H9 (cell line): ENCODE results near the gene DLG2. TPM values are rescaled to one million over a fixed set of nuclear protein-coding genes. Genes with fewer than 3 reads are reported as not detected.

Source experiments
- DNase-seq: peaks from one replicate; pipeline ENCODE4 v3.0.0-alpha.2; 2017
- H2AFZ ChIP-seq: one replicate; pipeline ENCODE4 v1.6.1; 2013; ENCODE audit warnings: mild to moderate bottlenecking, low read length, control low read depth, moderate library complexity
- H2AK5ac ChIP-seq: 2 replicates; pipeline ENCODE4 v1.6.1; 2013; ENCODE audit warnings: low read length, control low read depth, mixed read lengths; ENCODE audit not compliant: insufficient read length
- H2BK120ac ChIP-seq: one replicate; pipeline ENCODE4 v1.6.1; 2013; ENCODE audit warnings: low read depth, mild to moderate bottlenecking, low read length, control low read depth, inconsistent platforms; ENCODE audit not compliant: poor library complexity, severe bottlenecking
- H2BK12ac ChIP-seq: 2 replicates; pipeline ENCODE4 v1.6.1; 2013; ENCODE audit warnings: low read length, control low read depth, mixed read lengths, low read depth; ENCODE audit not compliant: insufficient read length
- H2BK15ac ChIP-seq: 2 replicates; pipeline ENCODE4 v1.6.1; 2013; ENCODE audit warnings: low read depth, low read length, control low read depth
- H2BK20ac ChIP-seq: one replicate; pipeline ENCODE4 v1.6.1; 2013; ENCODE audit warnings: low read depth, mild to moderate bottlenecking, low read length, control low read depth, inconsistent platforms; ENCODE audit not compliant: poor library complexity, severe bottlenecking
- H2BK5ac ChIP-seq: 2 replicates; pipeline ENCODE4 v1.6.1; 2013; ENCODE audit warnings: low read length, control low read depth, mixed read lengths; ENCODE audit not compliant: insufficient read length
- H3K14ac ChIP-seq: 2 replicates; pipeline ENCODE4 v1.6.1; 2013; ENCODE audit warnings: low read length, control low read depth; ENCODE audit not compliant: insufficient read depth
- H3K18ac ChIP-seq: 2 replicates; pipeline ENCODE4 v1.6.1; 2013; ENCODE audit warnings: low read depth, mild to moderate bottlenecking, mixed read lengths, low read length, control low read depth; ENCODE audit not compliant: insufficient read length
- H3K23ac ChIP-seq: 2 replicates; pipeline ENCODE4 v1.6.1; 2013; ENCODE audit warnings: low read length, control low read depth, mixed read lengths, low read depth; ENCODE audit not compliant: insufficient read length
- H3K23me2 ChIP-seq: 2 replicates; pipeline ENCODE4 v1.6.1; 2013; ENCODE audit warnings: low read depth, mild to moderate bottlenecking, mixed read lengths, low read length, control low read depth; ENCODE audit not compliant: insufficient read length, poor library complexity, severe bottlenecking
- H3K27ac ChIP-seq: 2 replicates; pipeline ENCODE4 v1.5.1; 2013; ENCODE audit warnings: low read length, control low read depth, mixed read lengths, low read depth; ENCODE audit not compliant: insufficient read length
- H3K27me3 ChIP-seq: 2 replicates; pipeline ENCODE4 v1.6.1; 2013; ENCODE audit warnings: low read length, control low read depth, inconsistent platforms; ENCODE audit not compliant: insufficient read depth
- H3K4ac ChIP-seq: 2 replicates; pipeline ENCODE4 v1.6.1; 2013; ENCODE audit warnings: low read depth, mild to moderate bottlenecking, control low read depth, inconsistent platforms, low read length, moderate library complexity
- H3K4me1 ChIP-seq: 2 replicates; pipeline ENCODE4 v1.6.1; 2013; ENCODE audit warnings: low read length, control low read depth, inconsistent platforms; ENCODE audit not compliant: insufficient read depth
- H3K4me2 ChIP-seq: 2 replicates; pipeline ENCODE4 v1.6.1; 2013; ENCODE audit warnings: low read length, control low read depth, mixed read lengths; ENCODE audit not compliant: insufficient read length, insufficient read depth
- H3K56ac ChIP-seq: 2 replicates; pipeline ENCODE4 v1.6.1; 2013; ENCODE audit warnings: low read depth, mild to moderate bottlenecking, mixed read lengths, low read length, control low read depth; ENCODE audit not compliant: insufficient read length
- H3K79me1 ChIP-seq: 2 replicates; pipeline ENCODE4 v1.6.1; 2013; ENCODE audit warnings: low read depth, mild to moderate bottlenecking, moderate library complexity, low read length, control low read depth, inconsistent platforms; ENCODE audit not compliant: insufficient read depth, poor library complexity, severe bottlenecking
- H3K79me2 ChIP-seq: 2 replicates; pipeline ENCODE4 v1.6.1; 2013; ENCODE audit warnings: low read length, control low read depth, inconsistent platforms; ENCODE audit not compliant: insufficient read depth
- H3K9ac ChIP-seq: 2 replicates; pipeline ENCODE4 v1.6.1; 2013; ENCODE audit warnings: low read length, control low read depth, mixed read lengths; ENCODE audit not compliant: insufficient read length; ENCODE audit errors: extremely low read depth
- H3K9me3 ChIP-seq: one replicate; pipeline ENCODE4 v1.6.1; 2013; ENCODE audit warnings: low read depth, low read length, inconsistent platforms; ENCODE audit not compliant: control insufficient read depth
- H3T11ph ChIP-seq: one replicate; pipeline ENCODE4 v1.6.1; 2013; ENCODE audit warnings: mild to moderate bottlenecking, low read length, control low read depth, inconsistent platforms
- H4K20me1 ChIP-seq: one replicate; pipeline ENCODE4 v1.6.1; 2013; ENCODE audit not compliant: control insufficient read depth, insufficient read length, insufficient read depth
- H4K5ac ChIP-seq: 2 replicates; pipeline ENCODE4 v1.6.1; 2013; ENCODE audit warnings: low read depth, mild to moderate bottlenecking, mixed read lengths, low read length, control low read depth; ENCODE audit not compliant: insufficient read length
- H4K8ac ChIP-seq: replicated peaks from 2 replicates; pipeline ENCODE4 v1.6.1; 2013; ENCODE audit warnings: low read length, control low read depth, mixed read lengths, low read depth; ENCODE audit not compliant: insufficient read length
- H4K91ac ChIP-seq: 2 replicates; pipeline ENCODE4 v1.6.1; 2013; ENCODE audit warnings: low read depth, mild to moderate bottlenecking, moderate library complexity, mixed read lengths, low read length, control low read depth; ENCODE audit not compliant: insufficient read length
- H3K27ac Mint-ChIP-seq, 3 experiments: 2 replicates in 2 of 3; 3 replicates in 1 of 3; pipeline ENCODE4 v1.8.0; 2020 to 2021; ENCODE audit warnings: mixed read lengths in 3 of 3, mild to moderate bottlenecking in 1 of 3, moderate library complexity in 1 of 3
- H3K27me3 Mint-ChIP-seq: 2 replicates; pipeline ENCODE4 v1.8.0; 2021; ENCODE audit warnings: low read depth, mild to moderate bottlenecking, moderate library complexity, mixed read lengths
- H3K36me3 Mint-ChIP-seq, 3 experiments: 2 replicates in 2 of 3; 3 replicates in 1 of 3; pipeline ENCODE4 v1.8.0; 2020 to 2021; ENCODE audit warnings: low read depth in 3 of 3, mixed read lengths in 3 of 3; ENCODE audit not compliant: insufficient read depth in 1 of 3
- H3K4me1 Mint-ChIP-seq, 2 experiments: 2 replicates each; pipeline ENCODE4 v1.8.0; 2020; ENCODE audit warnings: mixed read lengths in 2 of 2
- H3K4me3 Mint-ChIP-seq, 2 experiments: 2 replicates in 1 of 2; 3 replicates in 1 of 2; pipeline ENCODE4 v1.8.0; 2020 to 2021; ENCODE audit warnings: mild to moderate bottlenecking in 2 of 2, mixed read lengths in 2 of 2, moderate library complexity in 1 of 2
- H3K9me3 Mint-ChIP-seq, 2 experiments: 2 replicates in 1 of 2; 3 replicates in 1 of 2; pipeline ENCODE4 v1.8.0; 2020; ENCODE audit warnings: mild to moderate bottlenecking in 2 of 2, mixed read lengths in 2 of 2, moderate library complexity in 1 of 2
- WGBS: extraction: QIAGEN DNeasy Blood & Tissue Kit; methylation state at CpG from one replicate; pipeline ENCODE4 v1.1.7; 2013; ENCODE audit warnings: missing lambda C conversion rate, low lambda C conversion rate, mixed read lengths; ENCODE audit not compliant: insufficient read length; ENCODE audit errors: extremely low coverage; 5-methylcytosine and 5-hydroxymethylcytosine counted together
- total RNA-seq: library from RNA; stranded (reverse); gene quantifications from 2 replicates; pipeline ENCODE4 v1.2.1, GENCODE V29; 2021
- TF ChIP-seq, protein P1 (sequence below): fragments of 200-600 bp; sonication (generic); conservative IDR thresholded peaks from 3 replicates; pipeline ENCODE4 v1.8.0; 2021; ENCODE audit warnings: antibody characterized with exemption, mild to moderate bottlenecking

Gene DLG2
- total RNA-seq, 1 experiment from 2014 or later, result 8.0 TPM

DNA sequence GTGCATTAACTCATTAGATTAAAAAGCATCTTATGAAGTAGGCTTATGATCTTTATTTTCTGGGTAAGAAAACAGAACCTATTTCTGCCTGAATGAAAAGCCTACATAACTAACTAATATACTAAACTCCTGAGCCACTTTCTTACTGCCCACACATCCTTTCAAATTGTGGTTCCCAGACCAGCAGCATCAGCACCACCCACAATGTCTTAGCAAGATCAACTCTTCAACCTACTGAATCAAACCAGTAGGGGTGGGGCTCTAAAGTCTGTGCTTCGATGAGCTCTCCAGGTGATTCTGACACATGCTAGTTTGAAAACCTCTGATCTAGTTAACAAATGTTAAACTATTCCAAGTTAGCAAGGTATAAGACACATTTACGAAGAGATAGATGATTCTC lies 462.4 kb downstream of the DLG2 start:
- Histone ChIP-seq H2AK5ac (no peak overlapping the region), H2AFZ (no peak overlapping the region), H3K14ac (no peak overlapping the region), H3K9ac (no peak overlapping the region), H4K8ac (no peak overlapping the region), H3K56ac (no peak overlapping the region), H2BK20ac (no peak overlapping the region), H3K4me2 (no peak overlapping the region), H3K4ac (no peak overlapping the region), H3K27ac (no peak overlapping the region), H3K79me1 (no peaks in the 10 kb centered on the region), H4K5ac (no peak overlapping the region), H3T11ph (no peak overlapping the region), H3K23me2 (no peaks in the 10 kb centered on the region), H4K91ac (no peak overlapping the region), H2BK5ac (no peak overlapping the region), H3K4me1 (peaks cover 4% of the 10 kb centered on the region; the same call in 1 of the 2 replicates), H2BK12ac (no peak overlapping the region), H3K79me2 (no peaks in the 10 kb centered on the region), H3K23ac (no peak overlapping the region), H3K27me3 (no peaks in the 10 kb centered on the region), H2BK120ac (no peak overlapping the region), H4K20me1 (no peaks in the 10 kb centered on the region), H3K18ac (no peak overlapping the region), H3K9me3 (no peaks in the 10 kb centered on the region), H2BK15ac (no peak overlapping the region)
- Mint-ChIP-seq H3K27me3 (no peaks in the 10 kb centered on the region), H3K36me3 (no peaks in the 10 kb centered on the region; a peak in 1 of 7 replicates), H3K9me3 (peaks cover 0 to 4% of the 10 kb centered on the region in 2 experiments; a peak in 1 of 5 replicates), H3K4me1 (peaks cover 23 to 26% of the 10 kb centered on the region in 2 experiments), H3K4me3 (no peak overlapping the region), H3K27ac (no peak overlapping the region)
- no peak for DNase-seq
- WGBS, result no CpG with 5 or more reads among the region's 2 CpGs
- TF ChIP-seq, protein P1, sequence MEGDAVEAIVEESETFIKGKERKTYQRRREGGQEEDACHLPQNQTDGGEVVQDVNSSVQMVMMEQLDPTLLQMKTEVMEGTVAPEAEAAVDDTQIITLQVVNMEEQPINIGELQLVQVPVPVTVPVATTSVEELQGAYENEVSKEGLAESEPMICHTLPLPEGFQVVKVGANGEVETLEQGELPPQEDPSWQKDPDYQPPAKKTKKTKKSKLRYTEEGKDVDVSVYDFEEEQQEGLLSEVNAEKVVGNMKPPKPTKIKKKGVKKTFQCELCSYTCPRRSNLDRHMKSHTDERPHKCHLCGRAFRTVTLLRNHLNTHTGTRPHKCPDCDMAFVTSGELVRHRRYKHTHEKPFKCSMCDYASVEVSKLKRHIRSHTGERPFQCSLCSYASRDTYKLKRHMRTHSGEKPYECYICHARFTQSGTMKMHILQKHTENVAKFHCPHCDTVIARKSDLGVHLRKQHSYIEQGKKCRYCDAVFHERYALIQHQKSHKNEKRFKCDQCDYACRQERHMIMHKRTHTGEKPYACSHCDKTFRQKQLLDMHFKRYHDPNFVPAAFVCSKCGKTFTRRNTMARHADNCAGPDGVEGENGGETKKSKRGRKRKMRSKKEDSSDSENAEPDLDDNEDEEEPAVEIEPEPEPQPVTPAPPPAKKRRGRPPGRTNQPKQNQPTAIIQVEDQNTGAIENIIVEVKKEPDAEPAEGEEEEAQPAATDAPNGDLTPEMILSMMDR, result no peak
